RPMI7951 (cell line): ENCODE results near the gene CEP128. TPM values are rescaled to one million over a fixed set of nuclear protein-coding genes. Genes with fewer than 3 reads are reported as not detected.

Source experiments
- DNase-seq: peaks from one replicate; pipeline ENCODE4 v3.0.0-alpha.2; 2012; ENCODE audit warnings: low read depth
- total RNA-seq: library from RNA; depleted of rRNA; stranded (reverse); fragments of >200 nt; shearing (Covaris generic); gene quantifications from 2 replicates; pipeline ENCODE4 v1.2.3, GENCODE V29; 2014

The CEP128 gene
- total RNA-seq, 1 experiment from 2014 or later = 10.3 TPM

DNA sequence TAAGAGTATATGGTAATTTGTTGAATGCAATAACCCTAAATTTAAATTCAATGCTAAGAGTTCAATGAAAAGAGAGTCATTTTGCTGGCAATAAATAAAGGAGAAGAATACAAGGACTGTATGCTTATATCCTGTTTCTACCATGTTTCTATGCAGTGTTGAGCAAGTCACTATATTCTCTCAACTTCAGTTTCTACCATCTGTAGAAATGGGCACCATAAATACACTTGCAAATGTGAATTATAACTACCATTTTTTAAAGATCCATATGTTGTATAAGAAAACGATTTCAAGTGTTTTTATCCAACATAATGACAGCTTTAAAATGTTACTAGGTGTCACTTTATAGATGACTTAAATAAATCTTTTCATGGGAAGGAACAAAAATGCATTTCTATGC lies 170.3 kb downstream of the CEP128 start:
- no peak for DNase-seq

DNA sequence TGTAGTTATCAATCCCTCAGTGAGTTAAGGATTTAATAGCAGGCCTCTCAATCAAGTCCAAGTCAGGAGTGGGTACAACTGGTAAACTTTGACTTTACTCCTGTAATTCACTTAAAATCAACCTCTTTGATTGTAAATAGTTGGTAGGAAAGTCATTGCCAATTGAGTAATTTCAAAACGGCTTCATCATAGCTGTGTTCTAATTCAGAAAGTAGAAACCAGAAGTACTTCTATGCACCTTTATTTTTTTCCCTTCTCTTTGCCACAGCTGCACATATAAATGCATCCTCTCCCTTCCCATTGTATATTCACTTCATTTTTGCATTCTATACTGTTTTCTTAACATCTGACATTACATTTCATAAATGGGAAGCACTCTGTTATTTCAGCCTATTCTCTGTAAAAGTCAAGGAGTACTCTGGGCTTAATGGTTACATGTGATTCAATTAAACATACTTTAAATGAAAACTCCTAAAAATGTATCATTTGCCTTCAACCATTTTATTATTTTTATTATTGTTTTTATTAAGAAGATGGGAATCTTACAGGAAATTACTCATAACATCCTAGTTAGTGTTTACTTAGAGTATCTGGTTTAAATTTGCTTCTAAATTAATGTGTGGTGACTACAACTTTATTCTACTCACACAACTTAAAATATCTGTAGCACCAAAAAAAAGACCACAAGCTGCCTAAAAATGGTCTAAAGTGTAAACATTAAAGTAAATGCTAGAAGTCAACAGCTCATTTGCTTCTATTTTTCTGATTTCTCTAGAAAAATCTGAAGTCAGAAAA lies 171.2 kb downstream of the CEP128 start:
- DNase-seq = no peak

DNA sequence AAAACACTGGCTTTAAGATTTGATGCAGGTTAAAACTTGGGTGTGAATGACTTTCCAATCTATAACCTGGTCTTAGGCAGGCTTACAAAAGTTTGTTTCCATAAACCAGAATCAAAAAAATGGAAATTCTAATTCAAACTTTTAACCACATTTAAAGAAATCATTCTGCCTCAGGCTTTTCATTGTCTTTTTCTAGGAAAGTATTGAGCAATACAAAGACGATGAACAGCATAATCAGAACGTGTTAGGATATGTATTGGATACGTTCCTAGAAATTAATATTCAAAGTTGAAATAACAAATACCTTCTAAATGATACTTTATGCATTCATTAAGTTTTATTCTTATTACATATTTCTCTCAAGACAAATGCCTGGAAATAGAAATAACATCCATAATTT lies 172.9 kb downstream of the CEP128 start:
- no peak for DNase-seq

DNA sequence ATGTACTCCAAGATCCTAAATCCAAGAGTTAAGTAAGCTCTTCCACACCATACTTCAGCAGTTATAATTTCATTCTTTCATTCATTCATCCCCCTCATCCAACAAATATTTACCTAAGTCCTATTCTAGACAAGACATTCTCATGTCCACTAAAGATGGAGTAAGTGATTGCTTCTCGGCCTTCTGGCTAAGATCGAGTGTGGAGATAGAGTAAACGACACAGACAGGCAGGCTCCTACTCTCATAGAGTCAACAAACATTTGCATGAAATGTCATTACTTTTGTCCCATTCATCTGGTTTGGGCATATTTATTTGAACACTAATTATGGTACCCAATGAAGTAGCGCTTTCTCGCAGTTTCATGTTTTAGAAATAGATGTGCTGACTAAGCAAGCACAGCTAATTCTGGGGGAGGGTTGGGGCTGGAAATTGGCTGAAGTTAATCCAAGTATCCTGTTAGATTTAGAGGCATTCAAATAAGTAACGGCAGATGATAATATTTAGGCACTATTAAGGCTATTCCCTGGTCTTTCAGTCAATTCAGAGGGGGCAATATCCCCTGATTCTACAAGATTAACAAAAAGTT lies 176.5 kb downstream of the CEP128 start:
- no peak for DNase-seq

GRCh38 chr14:80764496-80764895 lies 177.0 kb downstream of the CEP128 start:
- peak; percentile 22 for DNase-seq

- no peak for DNase-seq
These were observed 178.8 kb downstream of the CEP128 start for GRCh38 chr14:80762641-80763228.

DNA sequence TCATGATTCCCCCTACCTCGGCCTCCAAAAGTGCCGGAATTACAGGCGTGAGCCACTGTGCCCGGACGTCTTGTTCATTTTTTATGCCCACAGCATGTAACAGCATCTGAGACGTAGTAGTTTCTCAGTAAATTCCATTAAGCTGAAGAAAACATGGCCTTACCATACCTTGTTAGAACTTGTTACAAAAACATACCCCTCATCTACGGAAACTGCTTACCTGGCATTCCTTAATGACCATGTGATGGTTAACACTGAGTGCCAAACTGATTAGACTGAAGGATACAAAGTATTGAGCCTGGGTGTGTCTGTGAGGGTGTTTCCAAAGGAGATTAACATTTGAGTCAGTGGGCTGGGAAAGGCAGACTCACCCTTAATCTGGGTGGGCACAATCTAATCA lies 186.8 kb downstream of the CEP128 start:
- no peak for DNase-seq

DNA sequence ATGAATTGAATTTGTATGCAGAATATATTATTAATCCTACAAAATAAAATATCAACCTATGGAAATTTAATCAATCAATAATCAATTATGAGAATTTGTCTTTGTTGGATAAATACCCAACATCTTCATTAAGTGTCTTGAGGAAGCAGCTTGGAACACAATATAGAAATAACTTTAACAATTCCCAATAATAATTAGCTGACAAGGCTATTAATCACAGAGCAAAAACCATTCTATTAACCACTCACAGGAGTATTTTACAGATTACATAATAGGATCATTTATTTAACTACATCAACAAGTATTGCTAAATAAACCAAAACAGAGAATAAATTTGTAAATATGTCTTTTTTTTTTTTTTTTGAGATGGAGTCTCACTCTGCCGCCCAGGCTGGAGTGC lies 190.3 kb downstream of the CEP128 start:
- DNase-seq = no peak

DNA sequence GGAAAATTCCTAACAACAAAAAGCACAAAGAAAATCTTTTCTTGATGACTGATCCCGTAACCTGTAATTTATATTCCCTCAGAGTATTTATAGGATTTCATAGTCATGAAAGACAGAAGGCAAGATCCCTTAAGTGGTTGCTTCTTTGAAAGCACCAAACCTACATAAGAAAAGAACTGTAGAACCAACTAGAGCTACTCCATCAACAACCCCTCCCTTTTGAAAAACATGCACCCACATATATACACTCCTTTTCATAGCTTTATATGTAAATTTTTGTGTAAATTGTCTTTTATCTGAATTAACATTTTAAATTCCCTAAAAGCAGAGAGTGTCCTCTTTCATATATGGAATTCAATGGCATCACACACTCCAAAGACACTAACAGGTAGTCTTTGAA lies 215.3 kb downstream of the CEP128 start:
- no peak for DNase-seq

- no peak for DNase-seq
These were observed 222.6 kb downstream of the CEP128 start for GRCh38 chr14:80718940-80719339.

DNA sequence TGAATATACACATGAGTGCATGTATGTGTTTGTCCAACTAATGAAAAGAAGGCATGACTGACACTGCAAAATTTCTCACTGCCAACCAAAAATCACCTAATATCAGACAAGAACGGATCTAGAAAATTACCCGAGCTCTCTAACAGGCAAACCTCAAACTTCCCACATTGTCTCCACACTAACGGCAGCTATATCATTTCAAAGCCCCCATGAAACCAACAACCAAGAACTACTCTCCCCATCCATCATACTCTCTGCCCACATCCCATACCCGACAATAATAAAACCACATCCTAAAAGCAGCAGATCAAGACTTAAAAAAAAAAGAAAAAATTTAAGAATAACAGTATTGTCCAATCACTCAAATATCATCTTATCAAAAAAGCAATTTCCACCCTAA lies 227.1 kb downstream of the CEP128 start:
- DNase-seq = no peak

GRCh38 chr14:80713076-80713850 lies 228.3 kb downstream of the CEP128 start:
- peak; percentile 2 for DNase-seq

DNA sequence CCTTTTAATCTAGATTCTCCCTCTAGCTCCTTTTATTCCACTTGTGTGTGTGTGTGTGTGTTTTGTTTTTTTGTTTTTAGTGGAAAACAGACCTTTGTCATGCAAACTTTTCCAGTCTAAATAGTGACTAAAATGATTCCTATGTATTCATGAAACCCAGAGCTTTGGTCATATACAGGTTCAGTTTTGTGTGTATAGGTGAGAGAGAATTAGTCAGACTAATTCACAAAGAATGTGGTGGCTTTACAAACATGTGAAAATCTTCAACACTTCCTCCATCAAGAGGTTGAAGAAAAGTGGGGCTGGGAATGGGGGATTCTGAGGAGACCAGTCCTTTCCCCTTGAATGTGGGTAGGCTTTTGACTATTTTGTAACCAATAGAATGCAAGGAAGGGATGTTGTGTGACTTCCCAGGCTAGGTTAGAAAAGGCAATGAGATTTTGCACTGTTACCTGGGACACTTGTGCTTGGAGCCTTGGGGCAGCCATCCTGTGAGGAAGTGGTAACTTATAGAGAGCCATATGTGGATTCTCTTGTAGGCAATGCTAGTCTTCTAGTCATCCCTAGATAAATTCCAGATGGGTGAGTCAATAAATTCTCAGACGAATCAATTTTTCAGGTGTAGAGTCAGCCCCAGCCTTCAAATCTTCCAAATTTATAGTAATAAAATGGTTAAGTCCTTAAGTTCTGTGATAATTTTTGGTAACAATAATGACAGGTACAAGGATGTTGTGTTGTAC lies 236.1 kb downstream of the CEP128 start:
- no peak for DNase-seq

DNA sequence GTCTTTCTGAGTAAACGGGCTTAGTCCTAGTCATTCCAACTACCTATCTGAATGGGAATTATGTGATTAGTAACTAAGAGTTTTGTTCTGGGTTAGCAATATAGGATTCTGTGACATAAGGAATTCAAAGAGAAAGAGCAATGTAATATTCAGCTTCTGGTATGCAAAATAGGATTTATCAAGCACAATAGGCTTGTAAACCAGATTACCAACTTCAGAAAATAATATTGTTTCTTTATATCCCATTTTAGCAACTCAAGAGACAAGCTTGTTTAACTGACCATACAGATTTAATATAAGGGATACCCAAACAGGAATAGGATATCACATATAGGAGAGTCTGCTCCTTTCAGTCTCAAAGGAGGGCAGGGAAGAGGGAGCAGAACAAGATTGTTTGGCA lies 240.9 kb downstream of the CEP128 start:
- DNase-seq = no peak

GRCh38 chr14:80699861-80700260 lies 241.7 kb downstream of the CEP128 start:
- no peak for DNase-seq

DNA sequence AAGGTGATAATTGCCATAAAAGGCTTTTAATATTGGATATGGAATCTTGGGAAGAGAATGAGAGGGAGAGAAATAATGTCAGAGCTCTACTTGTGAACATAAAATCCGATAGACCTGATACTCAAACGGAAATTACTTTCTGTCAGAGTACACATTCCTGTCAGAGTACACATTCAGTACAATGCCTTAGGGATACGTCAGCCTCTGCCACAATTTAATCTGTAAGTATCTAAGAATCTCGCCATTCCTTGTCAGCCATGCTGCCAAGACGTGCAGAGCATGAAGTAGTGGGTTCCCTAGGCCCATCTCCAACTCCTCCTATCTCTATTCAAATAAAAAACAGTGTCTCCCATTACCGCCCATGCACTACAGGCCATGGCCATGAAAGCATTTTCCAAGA lies 242.6 kb downstream of the CEP128 start:
- no peak for DNase-seq

DNA sequence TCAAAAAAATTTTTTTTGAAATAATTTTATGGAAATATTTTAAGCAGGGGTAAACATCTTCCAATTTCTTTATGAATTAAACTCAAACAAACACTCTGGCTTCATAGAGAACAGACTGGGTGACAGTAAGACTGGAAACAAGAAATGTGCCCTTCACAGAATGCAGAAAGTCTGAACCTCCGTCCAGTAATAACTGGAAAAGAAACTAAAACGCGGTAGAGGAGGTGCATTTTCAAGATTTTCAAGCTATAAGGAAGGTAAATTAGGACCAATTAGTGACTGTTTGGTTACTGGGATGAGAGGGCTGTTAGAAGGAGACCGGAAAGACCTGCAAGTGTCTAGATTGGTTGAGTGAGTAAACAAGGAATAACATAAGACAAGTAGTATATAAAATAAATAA lies 245.7 kb downstream of the CEP128 start:
- DNase-seq = no peak

GRCh38 chr14:80692903-80693302 lies 248.6 kb downstream of the CEP128 start:
- DNase-seq = no peak

- peak; percentile 2 for DNase-seq
These were observed 259.9 kb downstream of the CEP128 start for GRCh38 chr14:80681651-80682050.

GRCh38 chr14:80679273-80679672 lies 262.3 kb downstream of the CEP128 start:
- no peak for DNase-seq

DNA sequence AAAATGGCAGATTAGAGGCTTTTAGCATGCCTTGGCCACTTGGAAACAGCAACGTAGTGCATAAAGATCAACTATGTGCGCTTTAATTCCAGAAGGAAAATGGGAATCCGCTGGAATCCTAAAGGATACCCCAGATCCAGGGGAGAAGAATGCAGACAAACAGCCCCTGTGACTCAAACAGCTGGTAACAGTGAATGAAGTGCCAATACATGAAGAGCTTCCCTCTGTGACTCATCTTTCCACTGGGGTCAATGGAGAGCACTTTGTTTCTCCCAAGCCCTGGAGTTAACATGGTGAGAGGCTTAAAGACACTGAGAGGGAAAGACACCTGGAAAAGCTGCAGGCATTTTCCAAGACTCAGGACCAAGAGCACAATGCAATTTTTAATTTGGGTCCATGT lies 263.1 kb downstream of the CEP128 start:
- peak; percentile 46 for DNase-seq

DNA sequence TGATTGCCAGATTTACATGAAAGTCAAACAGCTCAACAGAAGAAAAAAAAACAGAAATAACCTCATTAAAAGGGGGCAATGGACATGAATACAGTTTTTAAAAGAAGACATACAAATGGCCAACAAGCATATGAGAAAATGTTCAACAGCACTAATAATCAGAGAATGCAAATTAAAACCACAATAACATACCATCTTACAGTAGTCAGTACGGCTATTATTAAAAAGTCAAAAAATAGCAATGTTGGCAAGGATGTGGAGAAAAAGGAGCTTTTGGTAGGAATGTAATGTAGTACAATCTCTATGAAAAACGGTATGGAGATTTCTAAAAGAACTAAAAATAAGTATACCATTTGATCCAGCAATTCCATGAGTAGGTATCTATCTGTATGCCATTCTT lies 272.1 kb downstream of the CEP128 start:
- no peak for DNase-seq
